Left ventricle myocardium inferior (tissue), 1 donor: ENCODE results near the gene HSD17B14. TPM values are rescaled to one million over a fixed set of nuclear protein-coding genes. Genes with fewer than 3 reads are reported as not detected.

Experiments used
- DNase-seq: peaks from one replicate; pipeline ENCODE4 v3.0.0-alpha.2; 2020
- H3K27ac ChIP-seq: fragments of 200-600 bp; replicated peaks from 2 replicates; pipeline ENCODE4 v1.8.0; 2021
- H3K27me3 ChIP-seq: fragments of 200-600 bp; 2 replicates; pipeline ENCODE4 v1.8.0; 2021; ENCODE audit warnings: low read depth
- H3K36me3 ChIP-seq: fragments of 200-600 bp; 2 replicates; pipeline ENCODE4 v1.8.0; 2021
- H3K4me1 ChIP-seq: fragments of 200-600 bp; 2 replicates; pipeline ENCODE4 v1.8.0; 2021
- H3K4me3 ChIP-seq: fragments of 200-600 bp; 2 replicates; pipeline ENCODE4 v1.8.0; 2021; ENCODE audit warnings: mild to moderate bottlenecking, moderate library complexity
- H3K9me3 ChIP-seq: fragments of 200-600 bp; replicated peaks from 2 replicates; pipeline ENCODE4 v1.8.0; 2021
- intact Hi-C: fragments of 100-400 bp; cut with micrococcal nuclease; formaldehyde crosslinking; loops from one replicate; pipeline ENCODE4 v1.11.0; 2022
- total RNA-seq: library from RNA; stranded (reverse); fragmentation: NEBNext Ultra II Directional; extraction: Animal tissue kit (Norgen Biotek cat#: 25700); gene quantifications from one replicate; pipeline ENCODE4 v1.2.1, GENCODE V29; 2021
- TF ChIP-seq, protein P1 (sequence below): fragments of 200-600 bp; IDR thresholded peaks from 2 replicates; pipeline ENCODE4 v1.8.0; 2021; ENCODE audit warnings: antibody characterized with exemption, mild to moderate bottlenecking, borderline replicate concordance
- donor health status: DM: no; HTN: yes; CAD: no; lungs with severe emphysema.

HSD17B14 gene
- total RNA-seq, 1 donor from 2014 or later, result 1.8 TPM

- Histone ChIP-seq H3K36me3 (no peaks in the 10 kb centered on the region), H3K27me3 (no peaks in the 10 kb centered on the region), H3K4me3 (no peak overlapping the region), H3K4me1 (peaks cover 26% of the 10 kb centered on the region), H3K9me3 (no peaks in the 10 kb centered on the region), H3K27ac (no peak overlapping the region)
- TF ChIP-seq, protein P1, sequence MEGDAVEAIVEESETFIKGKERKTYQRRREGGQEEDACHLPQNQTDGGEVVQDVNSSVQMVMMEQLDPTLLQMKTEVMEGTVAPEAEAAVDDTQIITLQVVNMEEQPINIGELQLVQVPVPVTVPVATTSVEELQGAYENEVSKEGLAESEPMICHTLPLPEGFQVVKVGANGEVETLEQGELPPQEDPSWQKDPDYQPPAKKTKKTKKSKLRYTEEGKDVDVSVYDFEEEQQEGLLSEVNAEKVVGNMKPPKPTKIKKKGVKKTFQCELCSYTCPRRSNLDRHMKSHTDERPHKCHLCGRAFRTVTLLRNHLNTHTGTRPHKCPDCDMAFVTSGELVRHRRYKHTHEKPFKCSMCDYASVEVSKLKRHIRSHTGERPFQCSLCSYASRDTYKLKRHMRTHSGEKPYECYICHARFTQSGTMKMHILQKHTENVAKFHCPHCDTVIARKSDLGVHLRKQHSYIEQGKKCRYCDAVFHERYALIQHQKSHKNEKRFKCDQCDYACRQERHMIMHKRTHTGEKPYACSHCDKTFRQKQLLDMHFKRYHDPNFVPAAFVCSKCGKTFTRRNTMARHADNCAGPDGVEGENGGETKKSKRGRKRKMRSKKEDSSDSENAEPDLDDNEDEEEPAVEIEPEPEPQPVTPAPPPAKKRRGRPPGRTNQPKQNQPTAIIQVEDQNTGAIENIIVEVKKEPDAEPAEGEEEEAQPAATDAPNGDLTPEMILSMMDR, result no peak
- intact Hi-C loops, result no loop called here
- DNase-seq, result no peak
Measured at GRCh38 chr19:48777720-48778119, 58.6 kb downstream of the HSD17B14 start.

DNA sequence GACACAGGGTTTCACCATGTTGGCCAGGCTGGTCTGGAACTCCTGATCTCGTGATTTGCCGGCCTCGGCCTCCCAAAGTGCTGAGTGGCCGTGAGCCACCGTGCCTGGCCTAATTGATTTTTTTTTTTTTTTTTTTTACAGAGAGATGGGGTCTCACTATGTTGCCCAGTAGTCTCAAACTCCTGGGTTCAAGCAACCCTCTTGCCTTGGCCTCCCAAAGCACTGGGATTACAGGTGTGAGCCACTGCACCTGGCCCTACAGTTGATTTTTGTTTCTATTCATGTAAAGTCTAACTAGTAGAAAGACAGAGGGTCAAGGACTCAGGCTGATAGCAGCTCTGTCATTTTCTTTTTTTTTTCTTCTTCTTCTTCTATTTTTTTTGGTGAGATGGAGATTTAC, 59.2 kb downstream of the HSD17B14 start:
- no peak overlapping the region for H3K4me3 ChIP-seq
- no peaks in the 10 kb centered on the region for H3K9me3 ChIP-seq
- DNase-seq, result no peak
- peaks cover 26% of the 10 kb centered on the region for H3K4me1 ChIP-seq
- no peaks in the 10 kb centered on the region for H3K27me3 ChIP-seq
- TF ChIP-seq, protein P1, result no peak
- H3K27ac ChIP-seq, result no peak overlapping the region
- no peaks in the 10 kb centered on the region for H3K36me3 ChIP-seq
- intact Hi-C loops, result no loop called here

DNA sequence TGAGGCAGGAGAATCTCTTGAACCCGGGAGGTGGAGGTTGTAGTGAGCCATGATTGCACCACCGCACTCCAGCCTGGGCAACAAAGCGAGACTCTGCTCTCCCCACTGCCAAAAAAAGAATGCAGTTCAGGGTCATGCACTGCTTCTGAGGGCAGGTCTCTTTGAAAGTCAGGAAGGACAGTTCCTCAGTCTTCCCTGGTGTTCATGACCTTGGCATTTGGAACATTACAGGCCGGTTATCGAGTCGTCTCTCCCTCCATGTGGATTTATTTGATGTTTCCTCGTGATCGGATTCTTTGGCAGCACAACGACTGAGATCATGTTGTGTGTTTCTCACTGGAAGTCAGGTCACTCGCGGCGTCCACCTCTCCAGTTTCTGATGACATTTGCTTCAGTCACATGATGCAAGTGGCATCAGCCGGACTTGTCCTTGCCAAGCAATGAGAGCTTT, 63.8 kb downstream of the HSD17B14 start:
- H3K9me3 ChIP-seq, result no peaks in the 10 kb centered on the region
- no peak for DNase-seq
- intact Hi-C loops, result no loop called here
- H3K4me3 ChIP-seq, result no peak overlapping the region
- peaks cover 19% of the 10 kb centered on the region for H3K4me1 ChIP-seq
- TF ChIP-seq, protein P1, result no peak
- peak overlapping the region; percentile 79 for H3K27ac ChIP-seq
- H3K27me3 ChIP-seq, result no peaks in the 10 kb centered on the region
- H3K36me3 ChIP-seq, result no peaks in the 10 kb centered on the region

DNA sequence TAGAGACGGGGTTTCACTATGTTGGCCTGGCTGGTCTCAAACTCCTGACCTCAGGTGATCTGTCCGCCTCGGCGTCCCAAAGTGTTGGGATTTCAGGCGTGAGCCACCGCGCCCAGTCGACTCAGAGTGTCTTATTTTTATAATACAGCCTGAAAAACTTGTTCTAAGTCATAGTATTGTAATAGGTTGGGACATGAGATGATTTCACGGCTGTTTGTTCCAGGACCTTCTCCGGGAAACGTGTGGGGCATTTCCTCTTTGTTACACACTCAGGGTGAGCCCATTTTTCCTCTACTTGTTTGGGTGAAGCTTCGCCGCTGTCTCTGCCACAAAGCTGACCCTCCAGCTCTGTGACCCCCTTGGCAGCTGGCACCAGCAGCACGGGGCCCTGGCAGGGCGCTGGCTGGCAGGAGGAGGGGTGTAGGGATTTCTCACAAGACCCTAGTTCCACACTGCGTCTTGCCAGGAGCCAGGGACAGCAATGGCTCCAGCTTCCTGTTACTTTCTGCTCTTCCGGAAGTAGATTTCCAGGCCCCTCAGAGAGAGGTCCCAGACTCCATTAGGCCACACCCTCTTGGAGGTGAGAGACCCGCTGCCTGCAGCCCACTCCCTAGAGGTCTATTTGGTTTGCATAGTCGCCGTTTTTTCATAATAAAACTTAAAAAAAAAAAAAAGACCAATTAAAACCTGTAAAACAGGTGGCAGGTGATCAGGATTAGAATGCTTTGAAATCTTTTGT, 65.4 kb downstream of the HSD17B14 start:
- DNase-seq, result no peak
- Histone ChIP-seq H3K9me3 (no peaks in the 10 kb centered on the region), H3K4me1 (peaks cover 19% of the 10 kb centered on the region), H3K27ac (no peak overlapping the region), H3K4me3 (no peak overlapping the region), H3K36me3 (no peaks in the 10 kb centered on the region), H3K27me3 (no peaks in the 10 kb centered on the region)
- TF ChIP-seq, protein P1, result no peak
- intact Hi-C loops, result no loop called here

DNA sequence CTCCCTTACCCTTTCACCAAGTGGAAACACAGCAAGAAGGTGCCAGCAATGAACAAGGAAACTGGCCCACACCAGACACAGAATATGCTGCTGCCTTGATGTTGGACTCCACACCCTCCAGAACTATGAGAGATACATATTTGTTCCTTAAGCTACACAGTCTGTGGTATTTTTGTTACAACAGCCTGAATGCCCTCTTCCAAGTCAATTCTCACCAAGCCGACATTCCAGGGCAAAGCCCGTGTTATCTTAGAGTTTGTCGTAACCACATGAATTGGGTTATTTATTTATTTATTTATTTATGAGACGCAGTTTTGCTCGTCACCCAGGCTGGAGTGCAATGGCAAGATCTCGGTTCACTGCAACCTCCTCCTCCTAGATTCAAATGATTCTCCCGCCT, 66.0 kb downstream of the HSD17B14 start:
- Histone ChIP-seq H3K4me3 (no peak overlapping the region), H3K27ac (no peak overlapping the region), H3K27me3 (no peaks in the 10 kb centered on the region), H3K4me1 (peaks cover 19% of the 10 kb centered on the region), H3K9me3 (no peaks in the 10 kb centered on the region), H3K36me3 (no peaks in the 10 kb centered on the region)
- TF ChIP-seq, protein P1, result no peak
- DNase-seq, result no peak
- intact Hi-C loops, result no loop called here
